Transverse colon (tissue), 4 donors: ENCODE measurements around the gene PCSK6. TPM values are rescaled to one million over a fixed set of nuclear protein-coding genes. Genes with fewer than 3 reads are reported as not detected.

Source experiments
- DNase-seq: peaks from one replicate; pipeline ENCODE4 v3.0.0-alpha.2; 2019
- H3K27ac ChIP-seq, 4 donors: fragments of 200-600 bp; sonication (generic); 2 replicates each; pipeline ENCODE4 v1.5.1; 2016 to 2018; ENCODE audit warnings: inconsistent platforms in 4 of 4
- H3K27me3 ChIP-seq: fragments of 200-600 bp; sonication (generic); 2 replicates; pipeline ENCODE4 v1.5.1; 2017; ENCODE audit warnings: inconsistent platforms
- H3K36me3 ChIP-seq, 4 donors: fragments of 200-600 bp; sonication (generic); 2 replicates each; pipeline ENCODE4 v1.5.1; 2017 to 2019; ENCODE audit warnings: inconsistent platforms in 4 of 4
- H3K4me1 ChIP-seq, 4 donors: fragments of 200-600 bp; sonication (generic); 2 replicates each; pipeline ENCODE4 v1.5.1; 2017 to 2020; ENCODE audit warnings: inconsistent platforms in 4 of 4
- H3K4me3 ChIP-seq, 4 donors: fragments of 200-600 bp; sonication (generic); 1 replicate in 1 of 4; 2 replicates in 3 of 4; pipeline versions ENCODE4 v1.5.1 to v1.6.1; 2017 to 2019; ENCODE audit warnings: inconsistent platforms in 4 of 4
- H3K9me3 ChIP-seq, 2 donors: fragments of 200-600 bp; sonication (generic); 2 replicates each; pipeline ENCODE4 v1.5.1; 2017 to 2019; ENCODE audit warnings: inconsistent platforms in 2 of 2
- CTCF ChIP-seq, 5 experiments: fragments of 200-600 bp in 3 of 5; fragments of 450-650 bp in 2 of 5; sonication (generic) in 3 of 5; IDR thresholded peaks; 1 replicate in 2 of 5; 2 replicates in 3 of 5; pipeline ENCODE4 v1.5.1; 2016 to 2017; ENCODE audit warnings: antibody characterized with exemption in 5 of 5, inconsistent platforms in 3 of 5, mild to moderate bottlenecking in 2 of 5, moderate library complexity in 1 of 5
- EP300 ChIP-seq: sonication (generic); formaldehyde crosslinking; IDR thresholded peaks from one replicate; pipeline ENCODE4 v1.6.1; 2017; ENCODE audit warnings: antibody characterized with exemption, low read depth
- POLR2A ChIP-seq: fragments of 450-650 bp; IDR thresholded peaks from one replicate; pipeline ENCODE4 v1.6.1; 2016; ENCODE audit warnings: antibody characterized with exemption, mild to moderate bottlenecking, moderate library complexity
- POLR2AphosphoS5 ChIP-seq, 3 donors: sonication (generic); formaldehyde crosslinking; IDR thresholded peaks; one replicate each; pipeline ENCODE4 v1.6.1; 2016; ENCODE audit warnings: antibody characterized with exemption in 3 of 3
- WGBS, 2 donors: methylation state at CpG; one replicate each; pipeline ENCODE4 v1.1.5; 2018; ENCODE audit warnings: low coverage in 1 of 2; 5-methylcytosine and 5-hydroxymethylcytosine counted together
- in situ Hi-C, 4 donors: fragments of 200-750 bp; cut with MboI; loops; one replicate each; pipeline versions ENCODE4 v1.15.0 to v1.15.1; 2017; ENCODE audit warnings: low sequenced_read_pairs in 3 of 4, low pct_ligation_motif_present in 1 of 4, low pct_unique_long_range_greater_than_20kb in 1 of 4
- intact Hi-C: fragments of 100-400 bp; cut with DNase I; formaldehyde crosslinking; loops from one replicate; pipeline ENCODE4 v1.15.1; 2023; ENCODE audit warnings: low total_unique reads
- total RNA-seq, 4 donors: library from RNA; depleted of rRNA; stranded (reverse); fragments of >200 nt; gene quantifications; one replicate each; pipeline ENCODE4 v1.1.0, GENCODE V29; 2016

The PCSK6 gene
- total RNA-seq, 4 donors from 2014 or later = 20.3 to 119 (median 49.7) TPM

DNA sequence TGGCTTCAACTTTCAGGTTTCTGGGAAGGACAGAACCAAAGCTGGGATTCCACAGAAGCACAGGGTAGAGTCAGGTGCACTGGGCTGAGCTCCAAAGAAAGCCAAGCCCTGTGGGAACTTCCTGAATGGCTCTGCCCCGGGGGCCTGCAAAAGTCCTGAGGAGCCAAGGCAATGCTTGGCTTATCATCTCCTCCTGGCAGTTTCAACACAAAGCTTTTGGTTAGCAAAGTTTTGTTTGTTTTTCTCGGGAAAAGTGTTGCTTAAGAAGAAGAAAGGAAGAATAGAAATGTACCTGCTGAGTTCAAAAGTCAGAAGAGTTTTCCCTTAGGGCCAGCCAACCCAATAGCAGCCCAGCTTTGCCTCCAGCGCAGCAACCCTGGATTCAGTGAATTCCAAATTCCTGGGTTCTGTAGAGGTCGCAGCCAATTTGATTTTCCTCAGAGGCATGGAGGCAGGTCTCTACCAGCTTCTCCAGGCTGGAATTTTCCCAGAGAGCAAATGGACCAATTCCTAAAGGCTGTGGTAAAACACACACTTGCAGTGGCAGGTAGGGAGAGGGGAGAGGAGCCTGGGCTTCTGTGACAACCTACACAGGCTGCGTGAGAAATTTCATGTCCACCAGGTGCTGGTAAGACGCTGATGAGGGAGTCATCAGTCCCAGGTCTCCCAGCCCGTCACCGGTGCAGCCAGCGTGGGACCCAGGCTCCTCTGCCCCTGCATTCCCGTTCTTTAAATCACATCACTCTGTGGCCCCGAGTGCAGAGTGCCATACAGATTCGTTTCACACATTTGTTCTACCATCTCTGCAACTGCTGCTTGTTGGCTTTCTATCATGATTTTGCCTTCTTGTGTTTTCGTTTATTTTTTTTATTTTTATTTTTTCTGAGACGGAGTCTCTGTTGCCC lies 140.2 kb downstream of the PCSK6 start:
- intact Hi-C loops (no loop called here), in situ Hi-C loops (no loop called here)
- H3K36me3 ChIP-seq = no peaks in the 10 kb centered on the region
- H3K9me3 ChIP-seq = no peaks in the 10 kb centered on the region
- 74 to 78% methylated on average over 7 to 14 of the region's 14 CpGs for WGBS, 2 donors
- TF ChIP-seq EP300 = no peak
- DNase-seq = peak; percentile 29
- H3K27me3 ChIP-seq = no peaks in the 10 kb centered on the region
- H3K27ac ChIP-seq = no peak overlapping the region
- peaks cover 0 to 3% (median 0%) of the 10 kb centered on the region in 4 donors for H3K4me1 ChIP-seq
- H3K4me3 ChIP-seq = no peak overlapping the region

DNA sequence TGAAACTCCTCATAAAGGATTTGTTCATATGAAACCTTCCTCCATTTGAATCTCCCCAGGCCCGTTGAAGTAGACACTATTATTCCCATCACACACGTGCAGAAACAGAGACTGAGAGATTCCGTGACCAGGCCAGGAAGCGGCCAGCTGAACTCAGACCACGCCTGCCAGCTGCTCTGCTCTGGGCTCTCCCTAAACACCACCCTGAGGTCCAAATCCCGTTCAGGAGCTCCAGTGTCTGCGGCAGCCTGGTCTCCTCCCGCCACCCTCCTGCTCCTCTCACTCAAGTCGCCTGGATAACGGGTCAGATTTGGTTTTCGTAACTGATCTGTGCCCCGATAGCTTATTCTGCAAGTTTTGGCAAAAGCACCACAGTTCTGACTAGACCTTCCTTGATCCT lies 140.9 kb downstream of the PCSK6 start:
- 65% methylated on average over 12 of the region's 12 CpGs; no CpG with 5 or more reads in 1 of the 2 donors for WGBS, 2 donors
- H3K36me3 ChIP-seq = no peaks in the 10 kb centered on the region
- H3K4me3 ChIP-seq = no peak overlapping the region
- TF ChIP-seq POLR2AphosphoS5 (IDR thresholded peaks at IDR 0.05) (no peak), CTCF (IDR thresholded peaks at IDR 0.05) (no peak)
- in situ Hi-C loops = no loop called here
- H3K4me1 ChIP-seq = peaks cover 0 to 3% (median 0%) of the 10 kb centered on the region in 4 donors
- no peaks in the 10 kb centered on the region for H3K27me3 ChIP-seq
- DNase-seq = no peak
- H3K27ac ChIP-seq = no peak overlapping the region
- no peaks in the 10 kb centered on the region for H3K9me3 ChIP-seq
- intact Hi-C loops = no loop called here

DNA sequence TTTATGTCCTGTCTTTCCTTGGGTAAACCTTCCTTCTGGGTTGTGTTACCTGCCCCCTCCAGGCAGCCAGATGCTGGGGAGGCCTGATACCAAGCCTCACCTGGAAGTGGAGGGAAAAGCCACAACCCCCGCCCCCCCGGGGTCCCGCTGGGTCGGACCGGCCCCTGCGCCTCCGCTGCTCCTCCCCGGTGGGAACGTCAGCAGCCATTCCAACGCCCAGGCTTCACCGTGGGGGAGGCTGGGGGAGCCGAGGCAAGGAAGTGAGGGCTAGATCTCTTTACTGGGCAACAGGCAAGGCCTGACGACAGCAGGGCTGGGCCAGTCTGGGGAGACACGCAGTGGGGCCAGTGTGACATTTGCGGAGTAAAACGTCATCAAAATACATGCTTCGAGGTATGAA lies 141.5 kb downstream of the PCSK6 start:
- H3K36me3 ChIP-seq = no peaks in the 10 kb centered on the region
- TF ChIP-seq POLR2A = no peak
- TF ChIP-seq EP300 = no peak
- no peak for TF ChIP-seq CTCF (IDR thresholded peaks at IDR 0.05)
- no peak for TF ChIP-seq POLR2AphosphoS5 (IDR thresholded peaks at IDR 0.05)
- in situ Hi-C loops = no loop called here
- H3K4me3 ChIP-seq = no peak overlapping the region
- H3K4me1 ChIP-seq = peaks cover 0 to 3% (median 0%) of the 10 kb centered on the region in 4 donors
- no peak overlapping the region for H3K27ac ChIP-seq
- intact Hi-C loops = no loop called here
- WGBS, 2 donors = 80% methylated on average over 1 to 17 of the region's 17 CpGs
- no peaks in the 10 kb centered on the region for H3K9me3 ChIP-seq
- H3K27me3 ChIP-seq = no peaks in the 10 kb centered on the region
- no peak for DNase-seq

GRCh38 chr15:101347454-101347853 lies 142.1 kb downstream of the PCSK6 start:
- H3K27me3 ChIP-seq = no peaks in the 10 kb centered on the region
- no peak for DNase-seq
- no peak for TF ChIP-seq POLR2A
- TF ChIP-seq POLR2AphosphoS5 (IDR thresholded peaks at IDR 0.05) = no peak
- TF ChIP-seq CTCF (IDR thresholded peaks at IDR 0.05) = no peak
- H3K4me1 ChIP-seq = peaks cover 0 to 3% (median 0%) of the 10 kb centered on the region in 4 donors
- no peaks in the 10 kb centered on the region for H3K36me3 ChIP-seq
- no peak overlapping the region for H3K4me3 ChIP-seq
- no peaks in the 10 kb centered on the region for H3K9me3 ChIP-seq
- 67 to 81% methylated on average over 4 to 5 of the region's 5 CpGs for WGBS, 2 donors
- in situ Hi-C loops (no loop called here), intact Hi-C loops (no loop called here)
- H3K27ac ChIP-seq = no peak overlapping the region
